ENCODE results near the gene SH3PXD2B. TPM values are rescaled to one million over a fixed set of nuclear protein-coding genes. Genes with fewer than 3 reads are reported as not detected.

The SH3PXD2B gene
- total and polyA plus RNA-seq, 10 of the 15 experiments (the other 5 are each of a cell fraction or from before 2014, with no cell fraction given) = 0.05 to 1.6 (median 0.57) TPM

DNA sequence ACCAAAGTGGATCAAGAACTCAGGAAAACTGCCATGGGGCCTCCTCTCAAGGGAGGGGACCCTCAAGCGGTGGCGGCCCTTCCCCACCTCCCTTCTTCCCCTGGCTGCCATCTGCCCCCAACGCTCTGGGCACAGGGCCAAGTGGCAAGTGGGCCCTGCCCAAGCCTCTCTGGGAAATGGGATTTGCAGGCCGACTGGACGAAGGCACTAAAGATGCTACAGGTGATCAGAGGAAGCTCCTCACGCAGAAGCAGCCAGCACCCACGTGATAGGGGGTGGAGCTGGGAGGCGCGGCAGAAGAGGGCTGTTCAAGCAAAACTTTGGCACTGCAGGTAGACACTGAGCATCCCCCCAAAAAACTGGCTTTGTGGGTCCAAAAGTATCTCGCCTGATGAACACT, 118.1 kb downstream of the SH3PXD2B start:
- no peak for FAIRE-seq
- no peak for ATAC-seq
- H3K27ac ChIP-seq (ENCODE audit: control insufficient read depth, insufficient read depth) = no peak overlapping the region
- H3K4me1 ChIP-seq (ENCODE audit: control insufficient read depth, insufficient read depth, low read length) = no peaks in the 10 kb centered on the region
- ChIA-PET RAD21 (ENCODE audit: unreplicated experiment) (no interaction called here), POLR2A (no interaction called here), CTCF (no interaction called here), SMC1A (ENCODE audit: uncharacterized antibody, unreplicated experiment) (no interaction called here)
- no peak for DNase-seq (ENCODE audit: low read depth, low spot score)
- WGBS (ENCODE audit: insufficient coverage, insufficient replicate concordance, low lambda C conversion rate, missing lambda C conversion rate) = 51% methylated on average over 9 of the region's 10 CpGs
- H3K9ac ChIP-seq (ENCODE audit: control insufficient read depth, insufficient read depth, low read length) = no peak overlapping the region
- intact Hi-C loops (cut with micrococcal nuclease; ENCODE audit: unreplicated experiment) = no loop called here
- H2AFZ ChIP-seq (ENCODE audit: control insufficient read depth, low read depth, low read length) = no peak overlapping the region
- no TSS peak for BruUV-seq (replicated peaks)
- no peaks in the 10 kb centered on the region; a peak in 1 of 4 replicates for H3K27me3 ChIP-seq (replicated peaks in 1 of 2; ENCODE audit: control insufficient read depth in 2 of 2, insufficient read depth in 2 of 2, low read length in 1 of 2)
- in situ Hi-C loops (cut with MboI) = no loop called here
- H3K9me3 ChIP-seq (replicated peaks; ENCODE audit: control insufficient read depth, insufficient read depth, low read length) = no peaks in the 10 kb centered on the region
- no peak overlapping the region for H3K4me2 ChIP-seq (ENCODE audit: control insufficient read depth, insufficient read depth)
- H3K79me2 ChIP-seq (ENCODE audit: control insufficient read depth, insufficient read depth, low read length) = no peaks in the 10 kb centered on the region
- H4K20me1 ChIP-seq (ENCODE audit: control insufficient read depth, insufficient read depth) = no peaks in the 10 kb centered on the region
- no peak overlapping the region for H3K4me3 ChIP-seq
- TF ChIP-seq CREB1 (IDR thresholded peaks at IDR 0.05; ENCODE audit: low read depth) (no peak), CHD4 (IDR thresholded peaks at IDR 0.05) (no peak), HDAC6 (IDR thresholded peaks at IDR 0.05; ENCODE audit: unreplicated experiment) (no peak), RFX5 (IDR thresholded peaks at IDR 0.05; ENCODE audit: low read depth, low read length) (no peak), ZNF384 (IDR thresholded peaks at IDR 0.05; ENCODE audit: borderline replicate concordance, low read depth, low read length) (no peak), IRF4 (IDR thresholded peaks at IDR 0.05; ENCODE audit: low read depth, low read length) (no peak), LARP7 (IDR thresholded peaks at IDR 0.05) (no peak), JUND (IDR thresholded peaks at IDR 0.05; ENCODE audit: low read depth, low read length) (no peak), SREBF1 (IDR thresholded peaks at IDR 0.05; ENCODE audit: low read length) (no peak), KDM1A (IDR thresholded peaks at IDR 0.05; ENCODE audit: borderline replicate concordance) (no peak)
- TF ChIP-seq, protein P1, sequence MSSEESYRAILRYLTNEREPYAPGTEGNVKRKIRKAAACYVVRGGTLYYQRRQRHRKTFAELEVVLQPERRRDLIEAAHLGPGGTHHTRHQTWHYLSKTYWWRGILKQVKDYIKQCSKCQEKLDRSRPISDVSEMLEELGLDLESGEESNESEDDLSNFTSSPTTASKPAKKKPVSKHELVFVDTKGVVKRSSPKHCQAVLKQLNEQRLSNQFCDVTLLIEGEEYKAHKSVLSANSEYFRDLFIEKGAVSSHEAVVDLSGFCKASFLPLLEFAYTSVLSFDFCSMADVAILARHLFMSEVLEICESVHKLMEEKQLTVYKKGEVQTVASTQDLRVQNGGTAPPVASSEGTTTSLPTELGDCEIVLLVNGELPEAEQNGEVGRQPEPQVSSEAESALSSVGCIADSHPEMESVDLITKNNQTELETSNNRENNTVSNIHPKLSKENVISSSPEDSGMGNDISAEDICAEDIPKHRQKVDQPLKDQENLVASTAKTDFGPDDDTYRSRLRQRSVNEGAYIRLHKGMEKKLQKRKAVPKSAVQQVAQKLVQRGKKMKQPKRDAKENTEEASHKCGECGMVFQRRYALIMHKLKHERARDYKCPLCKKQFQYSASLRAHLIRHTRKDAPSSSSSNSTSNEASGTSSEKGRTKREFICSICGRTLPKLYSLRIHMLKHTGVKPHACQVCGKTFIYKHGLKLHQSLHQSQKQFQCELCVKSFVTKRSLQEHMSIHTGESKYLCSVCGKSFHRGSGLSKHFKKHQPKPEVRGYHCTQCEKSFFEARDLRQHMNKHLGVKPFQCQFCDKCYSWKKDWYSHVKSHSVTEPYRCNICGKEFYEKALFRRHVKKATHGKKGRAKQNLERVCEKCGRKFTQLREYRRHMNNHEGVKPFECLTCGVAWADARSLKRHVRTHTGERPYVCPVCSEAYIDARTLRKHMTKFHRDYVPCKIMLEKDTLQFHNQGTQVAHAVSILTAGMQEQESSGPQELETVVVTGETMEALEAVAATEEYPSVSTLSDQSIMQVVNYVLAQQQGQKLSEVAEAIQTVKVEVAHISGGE (CRISPR knock-in tag; IDR thresholded peaks at IDR 0.05) = no peak
- TF ChIP-seq, protein P2, sequence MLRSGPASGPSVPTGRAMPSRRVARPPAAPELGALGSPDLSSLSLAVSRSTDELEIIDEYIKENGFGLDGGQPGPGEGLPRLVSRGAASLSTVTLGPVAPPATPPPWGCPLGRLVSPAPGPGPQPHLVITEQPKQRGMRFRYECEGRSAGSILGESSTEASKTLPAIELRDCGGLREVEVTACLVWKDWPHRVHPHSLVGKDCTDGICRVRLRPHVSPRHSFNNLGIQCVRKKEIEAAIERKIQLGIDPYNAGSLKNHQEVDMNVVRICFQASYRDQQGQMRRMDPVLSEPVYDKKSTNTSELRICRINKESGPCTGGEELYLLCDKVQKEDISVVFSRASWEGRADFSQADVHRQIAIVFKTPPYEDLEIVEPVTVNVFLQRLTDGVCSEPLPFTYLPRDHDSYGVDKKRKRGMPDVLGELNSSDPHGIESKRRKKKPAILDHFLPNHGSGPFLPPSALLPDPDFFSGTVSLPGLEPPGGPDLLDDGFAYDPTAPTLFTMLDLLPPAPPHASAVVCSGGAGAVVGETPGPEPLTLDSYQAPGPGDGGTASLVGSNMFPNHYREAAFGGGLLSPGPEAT (IDR thresholded peaks at IDR 0.05; ENCODE audit: low read depth) = no peak
- TF ChIP-seq, protein P3, sequence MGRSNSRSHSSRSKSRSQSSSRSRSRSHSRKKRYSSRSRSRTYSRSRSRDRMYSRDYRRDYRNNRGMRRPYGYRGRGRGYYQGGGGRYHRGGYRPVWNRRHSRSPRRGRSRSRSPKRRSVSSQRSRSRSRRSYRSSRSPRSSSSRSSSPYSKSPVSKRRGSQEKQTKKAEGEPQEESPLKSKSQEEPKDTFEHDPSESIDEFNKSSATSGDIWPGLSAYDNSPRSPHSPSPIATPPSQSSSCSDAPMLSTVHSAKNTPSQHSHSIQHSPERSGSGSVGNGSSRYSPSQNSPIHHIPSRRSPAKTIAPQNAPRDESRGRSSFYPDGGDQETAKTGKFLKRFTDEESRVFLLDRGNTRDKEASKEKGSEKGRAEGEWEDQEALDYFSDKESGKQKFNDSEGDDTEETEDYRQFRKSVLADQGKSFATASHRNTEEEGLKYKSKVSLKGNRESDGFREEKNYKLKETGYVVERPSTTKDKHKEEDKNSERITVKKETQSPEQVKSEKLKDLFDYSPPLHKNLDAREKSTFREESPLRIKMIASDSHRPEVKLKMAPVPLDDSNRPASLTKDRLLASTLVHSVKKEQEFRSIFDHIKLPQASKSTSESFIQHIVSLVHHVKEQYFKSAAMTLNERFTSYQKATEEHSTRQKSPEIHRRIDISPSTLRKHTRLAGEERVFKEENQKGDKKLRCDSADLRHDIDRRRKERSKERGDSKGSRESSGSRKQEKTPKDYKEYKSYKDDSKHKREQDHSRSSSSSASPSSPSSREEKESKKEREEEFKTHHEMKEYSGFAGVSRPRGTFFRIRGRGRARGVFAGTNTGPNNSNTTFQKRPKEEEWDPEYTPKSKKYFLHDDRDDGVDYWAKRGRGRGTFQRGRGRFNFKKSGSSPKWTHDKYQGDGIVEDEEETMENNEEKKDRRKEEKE (IDR thresholded peaks at IDR 0.05) = no peak
- TF ChIP-seq, protein P4, sequence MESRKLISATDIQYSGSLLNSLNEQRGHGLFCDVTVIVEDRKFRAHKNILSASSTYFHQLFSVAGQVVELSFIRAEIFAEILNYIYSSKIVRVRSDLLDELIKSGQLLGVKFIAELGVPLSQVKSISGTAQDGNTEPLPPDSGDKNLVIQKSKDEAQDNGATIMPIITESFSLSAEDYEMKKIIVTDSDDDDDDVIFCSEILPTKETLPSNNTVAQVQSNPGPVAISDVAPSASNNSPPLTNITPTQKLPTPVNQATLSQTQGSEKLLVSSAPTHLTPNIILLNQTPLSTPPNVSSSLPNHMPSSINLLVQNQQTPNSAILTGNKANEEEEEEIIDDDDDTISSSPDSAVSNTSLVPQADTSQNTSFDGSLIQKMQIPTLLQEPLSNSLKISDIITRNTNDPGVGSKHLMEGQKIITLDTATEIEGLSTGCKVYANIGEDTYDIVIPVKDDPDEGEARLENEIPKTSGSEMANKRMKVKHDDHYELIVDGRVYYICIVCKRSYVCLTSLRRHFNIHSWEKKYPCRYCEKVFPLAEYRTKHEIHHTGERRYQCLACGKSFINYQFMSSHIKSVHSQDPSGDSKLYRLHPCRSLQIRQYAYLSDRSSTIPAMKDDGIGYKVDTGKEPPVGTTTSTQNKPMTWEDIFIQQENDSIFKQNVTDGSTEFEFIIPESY (IDR thresholded peaks at IDR 0.05) = no peak
- no peaks in the 10 kb centered on the region for H3K36me3 ChIP-seq (ENCODE audit: control insufficient read depth in 2 of 2, insufficient read depth in 2 of 2, low read length in 1 of 2)

Data from GM12878 (cell line).